Prostate gland (tissue), 2 donors: ENCODE data around the gene WWOX.

Source experiments
- POLR2A ChIP-seq: fragments of 450-650 bp; IDR thresholded peaks from one replicate; pipeline ENCODE4 v1.6.1; 2016; ENCODE audit warnings: antibody characterized with exemption, mild to moderate bottlenecking
- POLR2AphosphoS5 ChIP-seq: sonication (generic); formaldehyde crosslinking; IDR thresholded peaks from one replicate; pipeline ENCODE4 v1.6.1; 2017; ENCODE audit warnings: antibody characterized with exemption
- TF ChIP-seq, protein P1 (sequence below), 4 experiments: fragments of 200-600 bp in 2 of 4; fragments of 450-650 bp in 2 of 4; sonication (generic) in 2 of 4; IDR thresholded peaks; 1 replicate in 3 of 4; 2 replicates in 1 of 4; pipeline ENCODE4 v1.5.1; 2016 to 2019; ENCODE audit warnings: antibody characterized with exemption in 4 of 4, mild to moderate bottlenecking in 2 of 4, moderate library complexity in 2 of 4

DNA sequence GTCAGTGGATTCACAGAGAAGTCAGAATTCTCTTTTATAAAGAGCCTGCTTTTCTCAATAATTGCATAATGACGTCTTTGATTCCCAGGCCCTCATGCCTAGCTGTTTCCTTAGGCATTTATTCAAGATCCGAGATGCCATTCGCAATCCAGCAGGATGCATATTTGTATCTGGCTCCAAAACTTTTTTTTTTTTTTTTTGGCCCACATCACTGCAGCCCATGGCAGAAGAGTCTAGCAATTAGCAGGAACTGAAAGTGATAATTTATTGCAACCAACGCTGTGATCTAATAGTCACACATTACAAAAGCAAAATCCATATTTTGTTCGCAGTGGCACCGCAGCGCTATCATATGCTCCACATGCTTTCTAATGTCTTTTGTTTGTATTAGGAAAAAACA is 997.7 kb downstream of the WWOX start:
- TF ChIP-seq POLR2AphosphoS5 = no peak
- TF ChIP-seq POLR2A = no peak
- TF ChIP-seq, protein P1, sequence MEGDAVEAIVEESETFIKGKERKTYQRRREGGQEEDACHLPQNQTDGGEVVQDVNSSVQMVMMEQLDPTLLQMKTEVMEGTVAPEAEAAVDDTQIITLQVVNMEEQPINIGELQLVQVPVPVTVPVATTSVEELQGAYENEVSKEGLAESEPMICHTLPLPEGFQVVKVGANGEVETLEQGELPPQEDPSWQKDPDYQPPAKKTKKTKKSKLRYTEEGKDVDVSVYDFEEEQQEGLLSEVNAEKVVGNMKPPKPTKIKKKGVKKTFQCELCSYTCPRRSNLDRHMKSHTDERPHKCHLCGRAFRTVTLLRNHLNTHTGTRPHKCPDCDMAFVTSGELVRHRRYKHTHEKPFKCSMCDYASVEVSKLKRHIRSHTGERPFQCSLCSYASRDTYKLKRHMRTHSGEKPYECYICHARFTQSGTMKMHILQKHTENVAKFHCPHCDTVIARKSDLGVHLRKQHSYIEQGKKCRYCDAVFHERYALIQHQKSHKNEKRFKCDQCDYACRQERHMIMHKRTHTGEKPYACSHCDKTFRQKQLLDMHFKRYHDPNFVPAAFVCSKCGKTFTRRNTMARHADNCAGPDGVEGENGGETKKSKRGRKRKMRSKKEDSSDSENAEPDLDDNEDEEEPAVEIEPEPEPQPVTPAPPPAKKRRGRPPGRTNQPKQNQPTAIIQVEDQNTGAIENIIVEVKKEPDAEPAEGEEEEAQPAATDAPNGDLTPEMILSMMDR (IDR thresholded peaks at IDR 0.05) = no peak
